Ishikawa (cell line): ENCODE measurements around the gene FBXO48.

Experiments used
- CREB1 ChIP-seq: IDR thresholded peaks from 2 replicates; pipeline ENCODE4 v1.6.1; 2012; ENCODE audit warnings: low read depth
- EGR1 ChIP-seq: IDR thresholded peaks from 2 replicates; pipeline ENCODE4 v1.6.1; 2012
- EP300 ChIP-seq: IDR thresholded peaks from 2 replicates; pipeline ENCODE4 v1.6.1; 2012; ENCODE audit warnings: borderline replicate concordance
- FOXM1 ChIP-seq: IDR thresholded peaks from 2 replicates; pipeline ENCODE4 v1.6.1; 2012; ENCODE audit warnings: low read depth, borderline replicate concordance
- NFIC ChIP-seq: IDR thresholded peaks from 2 replicates; pipeline ENCODE4 v1.6.1; 2012
- RAD21 ChIP-seq: IDR thresholded peaks from 2 replicates; pipeline ENCODE4 v1.6.1; 2012; ENCODE audit warnings: low read depth
- REST ChIP-seq: IDR thresholded peaks from 2 replicates; pipeline ENCODE4 v1.6.1; 2012; ENCODE audit warnings: low read depth, mild to moderate bottlenecking
- TCF12 ChIP-seq: IDR thresholded peaks from 2 replicates; pipeline ENCODE4 v1.6.1; 2012; ENCODE audit warnings: low read depth
- TEAD4 ChIP-seq: IDR thresholded peaks from 2 replicates; pipeline ENCODE4 v1.6.1; 2012
- YY1 ChIP-seq: IDR thresholded peaks from 2 replicates; pipeline ENCODE4 v1.6.1; 2012; ENCODE audit warnings: low read depth

DNA sequence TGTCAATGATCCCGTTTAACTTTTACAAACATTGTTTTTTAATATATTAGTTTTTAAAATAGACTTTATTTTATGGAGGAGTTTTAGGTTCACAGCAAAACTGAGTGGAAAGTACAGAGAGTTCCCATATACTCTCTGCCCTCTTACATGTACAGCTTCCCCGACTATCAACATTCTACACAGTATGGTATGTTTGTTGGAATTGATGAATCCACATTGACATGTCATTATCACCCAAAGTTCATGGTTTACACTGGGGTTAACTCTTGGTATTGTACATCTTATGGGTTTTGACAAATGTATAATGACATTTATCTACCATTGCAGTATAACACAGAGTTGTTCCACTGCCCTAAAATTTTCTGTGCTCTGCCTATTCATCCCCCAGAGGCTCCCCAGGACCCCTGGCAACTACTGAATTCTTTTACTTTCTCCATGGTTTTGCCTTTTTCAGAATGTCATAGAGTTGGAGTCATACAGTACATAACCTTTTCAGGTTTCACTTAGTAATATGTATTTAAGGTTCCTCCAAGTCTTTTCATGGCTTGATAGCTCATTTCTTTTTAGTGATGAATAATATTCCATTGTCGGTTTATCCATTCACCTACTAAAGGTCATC lies 5.8 kb upstream of the FBXO48 start:
- TF ChIP-seq NFIC = no peak
- no peak for TF ChIP-seq FOXM1
- TF ChIP-seq EP300 = no peak
- no peak for TF ChIP-seq CREB1
- TF ChIP-seq EGR1 = no peak
- no peak for TF ChIP-seq RAD21
- TF ChIP-seq REST = no peak
- TF ChIP-seq YY1 = no peak
- TF ChIP-seq TEAD4 = no peak
- TF ChIP-seq TCF12 = no peak
